GM12801 (cell line): ENCODE results near the gene ELL.

Experiments used
- CTCF ChIP-seq: IDR thresholded peaks from one replicate; pipeline ENCODE4 v1.5.1; 2011; ENCODE audit warnings: control low read depth; ENCODE audit not compliant: insufficient read length; ENCODE audit errors: extremely low read depth

The ELL gene

GRCh38 chr19:18529782-18530181 lies 7.9 kb upstream of the ELL start:
- TF ChIP-seq CTCF, result no peak

GRCh38 chr19:18526316-18526715 lies 4.4 kb upstream of the ELL start:
- TF ChIP-seq CTCF, result no peak

DNA sequence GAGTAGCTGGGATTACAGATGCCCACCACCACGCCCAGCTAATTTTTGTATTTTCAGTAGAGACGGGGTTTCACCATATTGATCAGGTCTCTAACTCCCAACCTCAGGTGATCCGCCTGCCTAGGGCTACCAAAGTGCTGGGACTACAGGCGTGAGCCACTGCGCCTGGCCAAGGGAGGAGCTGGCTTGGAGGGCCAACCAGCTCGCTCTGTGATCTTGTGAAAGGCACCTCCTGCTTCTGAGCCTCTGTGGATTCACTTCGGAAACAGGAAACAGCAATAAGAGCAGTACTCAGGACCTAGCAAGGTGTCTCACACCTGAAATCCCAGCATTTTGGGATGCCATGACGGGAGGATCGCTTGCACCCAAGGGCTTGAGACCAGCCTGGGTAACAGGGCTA lies 2.0 kb upstream of the ELL start:
- no peak for TF ChIP-seq CTCF

- TF ChIP-seq CTCF, result no peak
These were observed 423 bp upstream of the ELL start for GRCh38 chr19:18522124-18522861.

- no peak for TF ChIP-seq CTCF
These were observed 800 bp downstream of the ELL start for GRCh38 chr19:18520848-18521691.

- TF ChIP-seq CTCF, result no peak
These were observed 1.7 kb downstream of the ELL start for GRCh38 chr19:18519962-18520847.

- no peak for TF ChIP-seq CTCF
These were observed 3.2 kb downstream of the ELL start for GRCh38 chr19:18518639-18519038.
